ENCODE results near the gene UNC5C. TPM values are rescaled to one million over a fixed set of nuclear protein-coding genes. Genes with fewer than 3 reads are reported as not detected.

Gene UNC5C
- total and polyA plus RNA-seq, 2 donors (not counting 1 experiment from before 2014, with no cell fraction given) = 2.0 to 11.6 TPM

DNA sequence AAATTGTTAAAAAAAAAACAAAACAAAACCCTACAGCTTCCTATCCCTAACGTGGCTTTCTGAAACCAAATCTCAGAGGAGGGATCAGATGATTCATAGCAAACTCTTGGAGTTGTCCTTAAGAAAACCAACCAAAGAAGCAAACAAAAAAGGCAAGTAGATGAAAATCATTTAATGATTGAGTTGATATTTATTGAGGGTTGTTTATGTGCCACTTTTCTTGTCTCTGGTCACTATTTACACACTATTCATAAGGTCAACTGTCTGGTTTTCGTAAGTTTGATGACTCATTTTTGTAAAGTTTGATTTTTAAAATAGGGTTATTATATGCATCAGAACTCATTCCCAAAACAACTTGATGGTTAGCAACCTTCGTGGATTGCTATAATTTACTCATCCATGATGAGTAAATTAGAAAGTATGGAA, 133.4 kb downstream of the UNC5C start:
- no peak for TF ChIP-seq EZH2 (IDR thresholded peaks at IDR 0.05; ENCODE audit: low read length, missing control alignments)
- TF ChIP-seq, protein P1, sequence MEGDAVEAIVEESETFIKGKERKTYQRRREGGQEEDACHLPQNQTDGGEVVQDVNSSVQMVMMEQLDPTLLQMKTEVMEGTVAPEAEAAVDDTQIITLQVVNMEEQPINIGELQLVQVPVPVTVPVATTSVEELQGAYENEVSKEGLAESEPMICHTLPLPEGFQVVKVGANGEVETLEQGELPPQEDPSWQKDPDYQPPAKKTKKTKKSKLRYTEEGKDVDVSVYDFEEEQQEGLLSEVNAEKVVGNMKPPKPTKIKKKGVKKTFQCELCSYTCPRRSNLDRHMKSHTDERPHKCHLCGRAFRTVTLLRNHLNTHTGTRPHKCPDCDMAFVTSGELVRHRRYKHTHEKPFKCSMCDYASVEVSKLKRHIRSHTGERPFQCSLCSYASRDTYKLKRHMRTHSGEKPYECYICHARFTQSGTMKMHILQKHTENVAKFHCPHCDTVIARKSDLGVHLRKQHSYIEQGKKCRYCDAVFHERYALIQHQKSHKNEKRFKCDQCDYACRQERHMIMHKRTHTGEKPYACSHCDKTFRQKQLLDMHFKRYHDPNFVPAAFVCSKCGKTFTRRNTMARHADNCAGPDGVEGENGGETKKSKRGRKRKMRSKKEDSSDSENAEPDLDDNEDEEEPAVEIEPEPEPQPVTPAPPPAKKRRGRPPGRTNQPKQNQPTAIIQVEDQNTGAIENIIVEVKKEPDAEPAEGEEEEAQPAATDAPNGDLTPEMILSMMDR (conservative IDR thresholded peaks at IDR 0.05 in 1 of 2, IDR thresholded peaks at IDR 0.05 in 1 of 2; ENCODE audit: low read depth in 1 of 2, low read length in 2 of 2) = no peak
- no peaks in the 10 kb centered on the region for H3K36me3 ChIP-seq (ENCODE audit: control insufficient read depth, insufficient read depth, low read length)
- no peaks in the 10 kb centered on the region for H3K79me2 ChIP-seq (ENCODE audit: control insufficient read depth, insufficient read depth, low read length)
- H4K20me1 ChIP-seq (ENCODE audit: control insufficient read depth, extremely low read depth, insufficient read depth, low read length) = no peaks in the 10 kb centered on the region
- H3K9me3 ChIP-seq (ENCODE audit: control insufficient read depth, insufficient read depth, low read depth, low read length) = no peaks in the 10 kb centered on the region
- H3K4me2 ChIP-seq (ENCODE audit: extremely low read depth, insufficient read depth, low read length) = no peak overlapping the region
- H3K4me1 ChIP-seq (ENCODE audit: control insufficient read depth, extremely low read depth, insufficient read depth, low read length) = no peaks in the 10 kb centered on the region
- no peak overlapping the region for H3K4me3 ChIP-seq (replicated peaks in 1 of 4; ENCODE audit: control extremely low read depth in 1 of 4, insufficient read depth in 1 of 4, low read depth in 3 of 4, low read length in 4 of 4)
- DNase-seq (ENCODE audit: low read depth in 2 of 2) = peak; percentile 39 to 53
- H3K27ac ChIP-seq (ENCODE audit: insufficient read depth, low read length) = no peak overlapping the region
- H3K27me3 ChIP-seq (ENCODE audit: control insufficient read depth, insufficient read depth, low read length) = no peaks in the 10 kb centered on the region
- H2AFZ ChIP-seq (ENCODE audit: low read length) = no peak overlapping the region
- H3K9ac ChIP-seq (ENCODE audit: insufficient read depth, low read length) = no peak overlapping the region

DNA sequence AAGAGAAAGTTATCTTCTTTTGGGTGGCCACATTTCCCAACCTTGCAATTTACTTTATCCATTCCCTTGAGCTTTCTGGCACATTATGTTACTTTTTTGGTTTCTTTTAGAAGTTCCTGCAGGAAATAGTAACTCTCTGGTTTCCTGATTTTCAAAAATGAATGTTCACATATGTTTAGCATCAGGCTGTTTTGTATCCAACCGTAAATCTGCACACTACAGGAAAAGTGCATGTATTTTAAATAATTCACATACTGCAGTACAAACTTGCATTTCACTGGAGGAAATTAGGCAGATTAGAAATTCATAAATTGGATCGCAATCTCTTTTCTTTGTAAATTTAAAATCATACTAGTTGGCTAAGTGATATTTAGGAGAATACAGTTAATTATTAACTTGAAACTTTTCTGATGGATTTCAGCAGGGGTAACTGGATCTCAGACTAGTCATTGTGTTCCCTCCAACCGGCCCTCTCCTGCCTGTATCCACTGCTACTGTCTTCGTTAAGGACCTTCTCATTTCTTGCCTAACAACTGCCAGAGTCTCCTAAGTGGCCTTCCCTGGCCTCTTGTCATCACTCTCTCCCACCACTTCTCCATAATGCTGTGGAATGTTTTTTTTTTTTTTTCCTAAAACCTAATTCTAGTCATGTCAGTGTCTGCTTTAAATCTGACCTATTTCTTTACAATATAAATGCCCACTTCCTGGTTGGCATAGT, 137.2 kb downstream of the UNC5C start:
- Histone ChIP-seq H3K79me2 (ENCODE audit: control insufficient read depth, insufficient read depth, low read length) (no peaks in the 10 kb centered on the region), H3K9ac (ENCODE audit: insufficient read depth, low read length) (no peak overlapping the region), H3K9me3 (ENCODE audit: control insufficient read depth, insufficient read depth, low read depth, low read length) (no peaks in the 10 kb centered on the region), H3K27ac (ENCODE audit: insufficient read depth, low read length) (no peak overlapping the region), H3K4me3 (replicated peaks in 1 of 4; ENCODE audit: control extremely low read depth in 1 of 4, insufficient read depth in 1 of 4, low read depth in 3 of 4, low read length in 4 of 4) (no peak overlapping the region), H3K4me1 (ENCODE audit: control insufficient read depth, extremely low read depth, insufficient read depth, low read length) (no peaks in the 10 kb centered on the region), H3K27me3 (ENCODE audit: control insufficient read depth, insufficient read depth, low read length) (no peaks in the 10 kb centered on the region), H3K4me2 (ENCODE audit: extremely low read depth, insufficient read depth, low read length) (no peak overlapping the region), H2AFZ (ENCODE audit: low read length) (no peak overlapping the region), H4K20me1 (ENCODE audit: control insufficient read depth, extremely low read depth, insufficient read depth, low read length) (no peaks in the 10 kb centered on the region), H3K36me3 (ENCODE audit: control insufficient read depth, insufficient read depth, low read length) (no peaks in the 10 kb centered on the region)
- DNase-seq (ENCODE audit: low read depth in 2 of 2) = no peak
- TF ChIP-seq EZH2 (IDR thresholded peaks at IDR 0.05; ENCODE audit: low read length, missing control alignments) = no peak
- TF ChIP-seq, protein P1 (conservative IDR thresholded peaks at IDR 0.05 in 1 of 2, IDR thresholded peaks at IDR 0.05 in 1 of 2; ENCODE audit: low read depth in 1 of 2, low read length in 2 of 2) = no peak

DNA sequence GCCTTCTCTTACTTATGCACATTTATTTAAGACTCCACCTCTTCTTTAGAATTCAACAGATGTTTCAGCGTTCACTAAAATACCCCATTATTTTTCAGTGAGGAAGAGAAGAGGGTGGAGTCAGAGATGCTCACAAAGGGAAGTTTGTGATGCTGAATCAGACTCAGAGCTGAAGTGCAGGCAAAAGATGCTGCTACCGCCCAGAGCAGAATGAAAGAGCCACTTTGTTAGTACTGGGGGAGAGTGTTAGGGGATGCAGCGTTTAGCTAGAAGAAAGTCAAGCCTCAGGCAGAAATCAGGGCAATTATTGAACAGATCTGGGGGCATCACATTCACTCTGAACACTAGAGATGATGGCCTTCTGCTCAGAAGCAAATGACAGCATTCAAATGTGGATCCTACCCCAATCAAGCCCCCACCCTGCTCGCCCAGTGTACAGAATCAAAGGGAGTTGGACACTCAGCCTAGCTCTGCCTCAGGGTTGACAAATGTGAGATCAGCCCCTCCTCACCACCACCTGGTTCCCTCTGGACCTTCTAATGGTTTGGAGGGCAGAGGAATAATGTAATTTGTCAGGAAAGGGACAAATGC, 138.3 kb downstream of the UNC5C start:
- no peak overlapping the region for H3K4me2 ChIP-seq (ENCODE audit: extremely low read depth, insufficient read depth, low read length)

More for the DNA sequence above, 138.3 kb downstream of the UNC5C start:
- DNase-seq (ENCODE audit: low read depth in 2 of 2) = no peak
- H3K9ac ChIP-seq (ENCODE audit: insufficient read depth, low read length) = no peak overlapping the region
- H3K27me3 ChIP-seq (ENCODE audit: control insufficient read depth, insufficient read depth, low read length) = no peaks in the 10 kb centered on the region
- H3K27ac ChIP-seq (ENCODE audit: insufficient read depth, low read length) = no peak overlapping the region
- no peak for TF ChIP-seq EZH2 (IDR thresholded peaks at IDR 0.05; ENCODE audit: low read length, missing control alignments)
- TF ChIP-seq, protein P1 (conservative IDR thresholded peaks at IDR 0.05 in 1 of 2, IDR thresholded peaks at IDR 0.05 in 1 of 2; ENCODE audit: low read depth in 1 of 2, low read length in 2 of 2) = no peak
- no peak overlapping the region for H2AFZ ChIP-seq (ENCODE audit: low read length)
- H4K20me1 ChIP-seq (ENCODE audit: control insufficient read depth, extremely low read depth, insufficient read depth, low read length) = no peaks in the 10 kb centered on the region
- no peaks in the 10 kb centered on the region for H3K4me1 ChIP-seq (ENCODE audit: control insufficient read depth, extremely low read depth, insufficient read depth, low read length)
- H3K79me2 ChIP-seq (ENCODE audit: control insufficient read depth, insufficient read depth, low read length) = no peaks in the 10 kb centered on the region
- no peaks in the 10 kb centered on the region for H3K9me3 ChIP-seq (ENCODE audit: control insufficient read depth, insufficient read depth, low read depth, low read length)
- H3K36me3 ChIP-seq (ENCODE audit: control insufficient read depth, insufficient read depth, low read length) = no peaks in the 10 kb centered on the region
- no peak overlapping the region for H3K4me3 ChIP-seq (replicated peaks in 1 of 4; ENCODE audit: control extremely low read depth in 1 of 4, insufficient read depth in 1 of 4, low read depth in 3 of 4, low read length in 4 of 4)

Data from fibroblast of lung (primary cell).